HepG2 (cell line): ENCODE measurements around the gene FAAP20. TPM values are rescaled to one million over a fixed set of nuclear protein-coding genes. Genes with fewer than 3 reads are reported as not detected.

ENCODE experiments used
- BCLAF1 ChIP-seq: fragments of 450-650 bp; IDR thresholded peaks from 2 replicates; pipeline ENCODE4 v1.6.1; 2017; ENCODE audit warnings: mild to moderate bottlenecking
- ELF4 ChIP-seq: sonication (generic); formaldehyde crosslinking; IDR thresholded peaks from 2 replicates; pipeline ENCODE4 v1.5.0; 2020; ENCODE audit warnings: missing genetic modification reagents, mild to moderate bottlenecking, moderate library complexity, borderline replicate concordance
- FOXP1 ChIP-seq, 2 experiments: fragments of 450-650 bp in 1 of 2; IDR thresholded peaks; 2 replicates each; pipeline ENCODE4 v1.6.1; 2017 to 2018; ENCODE audit warnings: antibody characterized with exemption in 1 of 2
- HINFP ChIP-seq: sonication (generic); formaldehyde crosslinking; IDR thresholded peaks from 2 replicates; pipeline ENCODE4 v1.4.0; 2020; ENCODE audit warnings: low read depth, mild to moderate bottlenecking, missing genetic modification reagents
- HIVEP1 ChIP-seq: sonication (generic); formaldehyde crosslinking; IDR thresholded peaks from 2 replicates; pipeline ENCODE4 v1.4.0; 2020; ENCODE audit warnings: mild to moderate bottlenecking, missing genetic modification reagents
- HNF1A ChIP-seq, 2 experiments: sonication (generic) in 1 of 2; formaldehyde crosslinking in 1 of 2; IDR thresholded peaks; 2 replicates each; pipeline versions ENCODE4 v1.4.0 to v1.6.1; 2016 to 2020; ENCODE audit warnings: borderline replicate concordance in 1 of 2, low read depth in 1 of 2, mild to moderate bottlenecking in 1 of 2, missing genetic modification reagents in 1 of 2
- IRF9 ChIP-seq: sonication (generic); formaldehyde crosslinking; IDR thresholded peaks from 2 replicates; pipeline ENCODE4 v1.8.0; 2022; ENCODE audit warnings: missing genetic modification reagents, mild to moderate bottlenecking, borderline replicate concordance
- JUN ChIP-seq: sonication (generic); formaldehyde crosslinking; IDR thresholded peaks from 2 replicates; pipeline ENCODE4 v1.4.0; 2020; ENCODE audit warnings: mild to moderate bottlenecking, missing genetic modification reagents
- MZF1 ChIP-seq: sonication (generic); formaldehyde crosslinking; IDR thresholded peaks from 2 replicates; pipeline ENCODE4 v1.8.1; 2023; ENCODE audit warnings: mild to moderate bottlenecking, missing genetic modification reagents, borderline replicate concordance
- NFYB ChIP-seq: sonication (generic); formaldehyde crosslinking; IDR thresholded peaks from 2 replicates; pipeline ENCODE4 v1.4.0; 2020; ENCODE audit warnings: missing genetic modification reagents
- RXRB ChIP-seq: IDR thresholded peaks from 2 replicates; pipeline ENCODE4 v1.6.1; 2016; ENCODE audit warnings: borderline replicate concordance, missing genetic modification reagents, missing compliant biosample characterization
- ZBTB37 ChIP-seq: sonication (generic); formaldehyde crosslinking; IDR thresholded peaks from 2 replicates; pipeline ENCODE4 v1.4.0; 2020; ENCODE audit warnings: mild to moderate bottlenecking, missing genetic modification reagents
- ZNF556 ChIP-seq: sonication (generic); formaldehyde crosslinking; IDR thresholded peaks from 2 replicates; pipeline ENCODE4 v1.4.0; 2020; ENCODE audit warnings: mild to moderate bottlenecking, missing genetic modification reagents, borderline replicate concordance
- ZNF605 ChIP-seq: sonication (generic); formaldehyde crosslinking; IDR thresholded peaks from 2 replicates; pipeline ENCODE4 v1.8.0; 2022; ENCODE audit warnings: mild to moderate bottlenecking, missing genetic modification reagents
- polyA plus RNA-seq, 8 experiments: library from polyadenylated mRNA; depleted of rRNA in 3 of 8; stranded (reverse) in 7 of 8; unstranded in 1 of 8; fragments of >200 nt; fragmentation: Illumina TruSeq in 4 of 8; extraction: Trizol in 4 of 8; gene quantifications; 2 replicates each; pipeline versions ENCODE4 v1.2.1 to v1.2.3, GENCODE V29; 2011 to 2016; ENCODE audit warnings: low read depth in 4 of 8, missing spikeins in 1 of 8, mixed read lengths in 1 of 8; ENCODE audit not compliant: insufficient read depth in 1 of 8
- total RNA-seq, 5 experiments: library from RNA; depleted of rRNA; stranded (reverse); fragments of >200 nt; fragmentation: Illumina TruSeq; extraction: Trizol; gene quantifications; 2 replicates each; pipeline ENCODE4 v1.2.3, GENCODE V29; 2016; ENCODE audit warnings: low read depth in 1 of 5

FAAP20 gene
- total and polyA plus RNA-seq, 2 of the 13 experiments (the other 11 are each of a cell fraction or from before 2014, with no cell fraction given) = 9.6 to 10.8 TPM

- TF ChIP-seq HNF1A (IDR thresholded peaks at IDR 0.05; ENCODE audit: low read depth) (no peak; the same call in 1 of the 2 replicates), HNF1A (CRISPR knock-in tag; IDR thresholded peaks at IDR 0.05; ENCODE audit: borderline replicate concordance) (peak; percentile 62; the same call in 1 of the 2 replicates), ZNF556 (CRISPR knock-in tag) (no peak), ELF4 (CRISPR knock-in tag) (no peak), RXRB (peak; percentile 83), ZBTB37 (peak; percentile 77), HINFP (CRISPR knock-in tag) (no peak), BCLAF1 (no peak), IRF9 (CRISPR knock-in tag) (no peak), MZF1 (no peak), FOXP1 (IDR thresholded peaks at IDR 0.05) (no peak), FOXP1 (CRISPR knock-in tag; IDR thresholded peaks at IDR 0.05) (peak; percentile 70; the same call in 1 of the 2 replicates), ZNF605 (CRISPR knock-in tag) (peak; percentile 76), JUN (CRISPR knock-in tag) (peak; percentile 36; the same call in 1 of the 2 replicates), HIVEP1 (peak; percentile 96), NFYB (CRISPR knock-in tag) (no peak)
Observed at GRCh38 chr1:2233997-2234761, 39.6 kb upstream of the FAAP20 start (continued).
